ENCODE data around the gene ANO7. TPM values are rescaled to one million over a fixed set of nuclear protein-coding genes. Genes with fewer than 3 reads are reported as not detected.

The ANO7 gene
- polyA plus RNA-seq, 3 donors = 0.44 to 2.5 (median 0.56) TPM

GRCh38 chr2:241257419-241258032 is 69.0 kb downstream of the ANO7 start:
- 79 to 87% (median 80%) methylated on average over 11 of the region's 11 CpGs for WGBS, 3 donors
- no peak overlapping the region for H3K27ac ChIP-seq (ENCODE audit: low read depth, low read length)

GRCh38 chr2:241258505-241259280 is 70.2 kb downstream of the ANO7 start:
- no peak overlapping the region for H3K27ac ChIP-seq (ENCODE audit: low read depth, low read length)
- 59 to 62% (median 62%) methylated on average over 8 of the region's 8 CpGs for WGBS, 3 donors

DNA sequence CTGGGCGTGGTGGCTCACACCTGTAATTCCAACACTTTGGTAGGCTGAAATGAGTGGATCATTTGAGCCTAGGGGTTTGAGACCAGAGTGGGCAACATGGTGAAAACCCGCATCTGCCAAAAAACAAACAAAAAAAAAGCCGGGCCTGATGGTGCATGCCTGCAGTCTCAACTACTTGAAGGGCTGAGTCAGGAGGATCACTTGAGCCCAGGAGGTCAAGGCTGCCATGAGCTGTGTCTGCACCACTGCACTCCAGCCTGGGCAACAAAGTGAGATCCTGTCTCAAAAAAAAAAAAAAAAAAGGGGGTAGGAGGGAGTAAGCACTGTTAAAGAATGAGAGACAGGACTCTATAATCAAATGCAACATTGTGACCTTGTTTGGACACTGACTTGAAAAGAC is 72.4 kb downstream of the ANO7 start:
- H3K27ac ChIP-seq (ENCODE audit: low read depth, low read length) = no peak overlapping the region
- WGBS, 3 donors = 73 to 96% (median 91%) methylated on average over 3 of the region's 3 CpGs

DNA sequence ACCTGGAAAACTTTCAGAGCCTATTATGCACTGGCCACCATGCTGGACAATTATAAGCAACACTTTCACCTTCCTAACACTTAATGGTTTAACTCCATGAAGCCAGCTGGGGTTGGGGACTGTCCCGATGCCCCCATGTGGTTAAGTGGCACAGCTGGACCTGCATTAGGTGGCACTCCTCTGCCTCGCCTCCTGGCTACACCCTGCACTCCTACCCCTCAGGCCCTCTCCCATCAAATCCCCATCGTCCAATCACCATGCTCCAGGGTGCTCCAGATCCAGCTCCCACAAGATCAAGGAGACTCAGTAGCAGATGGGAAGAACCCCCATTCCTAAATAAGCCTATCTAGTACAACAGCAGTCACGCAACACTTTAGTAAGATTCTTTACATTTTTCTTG is 73.2 kb downstream of the ANO7 start:
- H3K27ac ChIP-seq (ENCODE audit: low read depth, low read length) = no peak overlapping the region
- WGBS, 3 donors = 84 to 92% (median 90%) methylated on average over 4 of the region's 4 CpGs

DNA sequence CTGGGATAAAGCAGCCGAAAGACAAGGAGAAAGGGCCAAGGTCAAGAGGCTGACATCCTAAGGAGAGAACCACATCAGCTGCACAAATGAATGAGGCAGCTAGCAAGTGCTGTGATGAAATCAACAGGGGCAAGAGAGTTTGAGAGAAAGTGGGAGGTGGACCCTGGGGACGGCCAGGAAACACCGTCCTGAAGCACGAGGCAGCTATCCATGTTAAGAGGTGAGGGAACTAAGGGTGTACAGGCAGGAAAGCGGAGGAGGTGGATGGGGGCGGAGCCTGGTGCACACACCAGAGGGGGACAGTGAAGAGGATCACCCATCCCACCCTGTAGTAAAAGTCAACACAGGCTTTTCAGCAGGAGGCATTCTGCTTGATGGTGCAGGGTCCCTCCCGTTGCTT is 74.6 kb downstream of the ANO7 start:
- 76 to 90% (median 86%) methylated on average over 7 of the region's 7 CpGs for WGBS, 3 donors
- no peak overlapping the region for H3K27ac ChIP-seq (ENCODE audit: low read depth, low read length)

GRCh38 chr2:241265506-241265905 is 77.0 kb downstream of the ANO7 start:
- WGBS, 3 donors = 91 to 95% (median 92%) methylated on average over 5 of the region's 5 CpGs
- H3K27ac ChIP-seq (ENCODE audit: low read depth, low read length) = no peak overlapping the region

- WGBS, 3 donors = 59 to 82% (median 82%) methylated on average over 12 of the region's 12 CpGs
- H3K27ac ChIP-seq (ENCODE audit: low read depth, low read length) = no peak overlapping the region
Observed at GRCh38 chr2:241267249-241268067, 79.0 kb downstream of the ANO7 start.

GRCh38 chr2:241268306-241268705 is 79.8 kb downstream of the ANO7 start:
- WGBS, 3 donors = 46 to 72% (median 61%) methylated on average over 7 of the region's 7 CpGs
- no peak overlapping the region for H3K27ac ChIP-seq (ENCODE audit: low read depth, low read length)

- 46 to 83% (median 79%) methylated on average over 14 of the region's 14 CpGs for WGBS, 3 donors
- no peak overlapping the region for H3K27ac ChIP-seq (ENCODE audit: low read depth, low read length)
Observed at GRCh38 chr2:241268716-241269445, 80.4 kb downstream of the ANO7 start.

DNA sequence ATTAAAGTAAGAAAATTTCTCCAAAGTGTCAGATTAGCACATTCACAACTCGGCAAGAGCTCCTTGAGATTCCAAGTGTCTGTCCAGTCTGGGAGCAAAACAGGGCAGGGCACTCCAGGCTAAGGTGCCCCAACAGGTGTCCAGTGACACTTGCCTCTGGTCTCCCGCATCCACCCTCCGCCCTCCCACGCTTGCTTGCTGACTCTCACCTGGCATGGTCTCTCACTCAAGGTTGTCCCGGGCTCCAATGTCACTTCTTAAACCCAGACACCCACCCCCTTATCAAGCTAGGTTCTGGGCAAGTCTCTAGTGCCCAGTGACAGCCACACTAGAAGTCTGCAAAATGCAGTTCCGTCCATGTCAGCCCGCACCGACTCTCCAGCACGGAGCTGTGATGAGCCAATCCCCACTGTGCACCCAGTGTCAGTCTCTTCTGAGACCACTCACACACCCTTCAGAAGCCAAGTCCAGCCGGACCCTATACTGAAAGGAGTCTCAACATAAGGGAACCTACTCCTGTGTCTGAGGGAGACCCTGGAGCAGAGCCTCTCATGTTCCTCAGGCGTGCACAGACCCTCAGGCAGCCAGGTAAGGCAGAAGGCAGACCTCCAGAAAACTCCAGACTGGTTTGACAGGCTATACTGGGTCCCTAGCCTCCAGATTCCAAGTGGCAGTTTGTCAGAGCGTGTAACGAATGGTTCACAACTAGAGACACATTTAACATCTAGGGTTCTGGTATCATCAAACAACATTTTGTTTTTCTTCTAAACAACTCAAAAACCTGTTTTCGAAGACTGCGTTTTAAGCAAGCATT is 81.4 kb downstream of the ANO7 start:
- WGBS, 3 donors = 43 to 88% (median 83%) methylated on average over 15 of the region's 15 CpGs
- H3K27ac ChIP-seq (ENCODE audit: low read depth, low read length) = no peak overlapping the region

GRCh38 chr2:241270531-241270930 is 82.1 kb downstream of the ANO7 start:
- H3K27ac ChIP-seq (ENCODE audit: low read depth, low read length) = no peak overlapping the region
- 42 to 73% (median 62%) methylated on average over 5 of the region's 5 CpGs for WGBS, 3 donors

- H3K27ac ChIP-seq (ENCODE audit: low read depth, low read length) = no peak overlapping the region
- WGBS, 3 donors = 0 to 1% (median 0%) methylated on average over 30 to 37 of the region's 37 CpGs
Observed at GRCh38 chr2:241271706-241272302, 83.3 kb downstream of the ANO7 start.

DNA sequence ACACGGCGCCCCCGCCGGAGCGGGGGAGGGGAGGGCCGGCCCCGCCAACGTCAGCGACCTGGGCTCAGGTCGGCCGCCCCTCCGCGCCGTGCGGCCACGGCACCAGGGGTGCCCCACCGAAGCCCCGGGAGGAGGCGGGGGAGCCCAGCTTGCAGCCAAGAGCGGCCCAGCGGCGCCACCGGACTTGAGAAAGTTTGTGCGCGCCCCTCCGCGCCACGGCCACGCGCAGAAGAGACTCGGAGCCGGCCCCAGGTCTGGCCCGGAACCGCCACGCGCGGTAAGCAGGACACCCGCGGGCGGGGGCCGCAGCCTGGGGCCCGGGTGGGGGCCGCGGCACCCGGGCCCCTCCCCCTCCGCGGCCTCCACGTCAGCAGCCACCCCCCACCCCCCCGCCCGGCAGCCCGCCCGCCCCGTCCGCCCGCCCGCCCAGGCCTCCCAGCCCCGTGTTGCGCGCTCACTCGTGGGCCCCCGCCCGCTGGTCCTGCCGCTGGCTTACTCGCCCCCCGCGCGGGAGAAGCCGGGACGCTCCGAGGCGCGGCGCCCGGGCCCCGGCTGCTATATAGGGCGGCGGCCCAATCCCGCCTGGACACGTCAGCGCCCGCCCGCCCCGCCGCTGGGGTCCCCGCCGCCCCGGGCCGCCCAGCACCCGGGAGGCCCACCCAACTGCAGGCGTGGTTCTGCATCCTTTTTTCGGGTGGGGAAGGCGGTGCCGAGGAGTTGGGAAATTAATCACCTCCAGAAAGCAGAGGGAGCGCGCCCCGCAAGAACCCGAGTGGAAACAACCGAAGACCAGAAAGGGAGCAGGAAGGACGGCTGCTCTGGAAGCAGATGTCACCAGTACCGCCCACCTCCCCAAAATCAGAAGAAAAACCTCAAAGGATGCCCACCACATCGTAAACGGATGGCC is 84.1 kb downstream of the ANO7 start:
- H3K27ac ChIP-seq (ENCODE audit: low read depth, low read length) = peak overlapping the region; percentile 33
- 0 to 1% (median 1%) methylated on average over 57 to 102 of the region's 102 CpGs for WGBS, 3 donors

GRCh38 chr2:241273210-241274020 is 84.9 kb downstream of the ANO7 start:
- WGBS, 3 donors = 27 to 63% (median 59%) methylated on average over 21 of the region's 21 CpGs
- H3K27ac ChIP-seq (ENCODE audit: low read depth, low read length) = no peak overlapping the region

DNA sequence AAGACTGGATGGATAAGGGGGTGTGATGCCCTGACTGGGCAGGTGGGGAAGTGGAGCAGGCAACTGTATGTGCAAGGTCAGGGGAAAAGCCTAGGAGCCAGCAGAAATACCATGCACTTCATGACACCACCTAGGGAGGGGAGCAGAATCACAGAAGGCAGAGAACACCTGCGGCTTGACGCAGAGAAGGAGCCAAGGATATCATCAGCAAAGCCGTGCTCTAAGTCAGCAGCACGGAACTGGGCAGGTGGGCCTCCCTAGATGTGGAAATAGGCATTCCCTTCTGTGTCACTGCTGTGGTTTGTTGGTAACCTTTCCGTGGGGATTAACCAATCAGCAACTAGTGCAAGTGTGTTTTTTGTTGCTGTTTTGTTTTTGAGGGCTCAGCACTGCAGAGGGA is 85.7 kb downstream of the ANO7 start:
- 52 to 81% (median 61%) methylated on average over 5 of the region's 5 CpGs for WGBS, 3 donors
- no peak overlapping the region for H3K27ac ChIP-seq (ENCODE audit: low read depth, low read length)
